HepG2 (cell line): ENCODE data around the gene TMEM121. TPM values are rescaled to one million over a fixed set of nuclear protein-coding genes. Genes with fewer than 3 reads are reported as not detected.

Experiments
- ATF2 ChIP-seq: sonication (generic); formaldehyde crosslinking; IDR thresholded peaks from 2 replicates; pipeline ENCODE4 v1.4.0; 2020; ENCODE audit warnings: missing genetic modification reagents
- CCDC6 ChIP-seq: sonication (generic); formaldehyde crosslinking; IDR thresholded peaks from 2 replicates; pipeline ENCODE4 v1.8.1; 2022; ENCODE audit warnings: mild to moderate bottlenecking, missing genetic modification reagents, moderate library complexity
- FOXP1 ChIP-seq, 2 experiments: fragments of 450-650 bp in 1 of 2; IDR thresholded peaks; 2 replicates each; pipeline ENCODE4 v1.6.1; 2017 to 2018; ENCODE audit warnings: antibody characterized with exemption in 1 of 2
- FUBP1 ChIP-seq: sonication (generic); formaldehyde crosslinking; IDR thresholded peaks from 2 replicates; pipeline ENCODE4 v1.5.1; 2020; ENCODE audit warnings: missing genetic modification reagents, mild to moderate bottlenecking, borderline replicate concordance
- HCFC1 ChIP-seq: fragments of 150-350 bp; IDR thresholded peaks from 2 replicates; pipeline ENCODE4 v1.6.1; 2014; ENCODE audit warnings: low read depth, low read length
- KDM2A ChIP-seq: sonication (generic); formaldehyde crosslinking; IDR thresholded peaks from 2 replicates; pipeline ENCODE4 v1.4.0; 2020; ENCODE audit warnings: low read depth, missing genetic modification reagents, borderline replicate concordance
- MAFF ChIP-seq: IDR thresholded peaks from 2 replicates; pipeline ENCODE4 v1.6.1; 2011; ENCODE audit warnings: low read depth, low read length, improper control_type of control experiment
- MTF1 ChIP-seq: sonication (generic); formaldehyde crosslinking; IDR thresholded peaks from 2 replicates; pipeline ENCODE4 v1.5.0; 2020; ENCODE audit warnings: missing genetic modification reagents
- PHF21A ChIP-seq: sonication (generic); formaldehyde crosslinking; IDR thresholded peaks from 2 replicates; pipeline ENCODE4 v1.5.0; 2020; ENCODE audit warnings: mild to moderate bottlenecking, missing genetic modification reagents
- SKIL ChIP-seq: sonication (generic); formaldehyde crosslinking; IDR thresholded peaks from 2 replicates; pipeline ENCODE4 v1.8.0; 2022; ENCODE audit warnings: missing genetic modification reagents, mild to moderate bottlenecking, moderate library complexity, borderline replicate concordance
- SNAI1 ChIP-seq: sonication (generic); formaldehyde crosslinking; IDR thresholded peaks from 2 replicates; pipeline ENCODE4 v1.5.0; 2020; ENCODE audit warnings: mild to moderate bottlenecking, missing genetic modification reagents, borderline replicate concordance
- TBP ChIP-seq: sonication (generic); formaldehyde crosslinking; IDR thresholded peaks from 2 replicates; pipeline ENCODE4 v1.5.0; 2020; ENCODE audit warnings: missing genetic modification reagents
- ZBTB14 ChIP-seq: sonication (generic); formaldehyde crosslinking; IDR thresholded peaks from 2 replicates; pipeline ENCODE4 v1.4.0; 2020; ENCODE audit warnings: missing genetic modification reagents
- ZBTB44 ChIP-seq: sonication (generic); formaldehyde crosslinking; IDR thresholded peaks from 2 replicates; pipeline ENCODE4 v1.4.0; 2020; ENCODE audit warnings: missing genetic modification reagents
- ZBTB7A ChIP-seq: sonication (generic); formaldehyde crosslinking; IDR thresholded peaks from 2 replicates; pipeline ENCODE4 v1.8.0; 2022; ENCODE audit warnings: mild to moderate bottlenecking, missing genetic modification reagents
- ZBTB8A ChIP-seq: sonication (generic); formaldehyde crosslinking; IDR thresholded peaks from 2 replicates; pipeline ENCODE4 v1.4.0; 2020; ENCODE audit warnings: mild to moderate bottlenecking, low read depth, missing genetic modification reagents, borderline replicate concordance
- ZFP62 ChIP-seq: sonication (generic); formaldehyde crosslinking; IDR thresholded peaks from 2 replicates; pipeline ENCODE4 v1.4.0; 2020; ENCODE audit warnings: missing genetic modification reagents
- ZNF160 ChIP-seq: sonication (generic); formaldehyde crosslinking; IDR thresholded peaks from 2 replicates; pipeline ENCODE4 v1.8.0; 2022; ENCODE audit warnings: mild to moderate bottlenecking, inconsistent platforms, missing genetic modification reagents
- ZNF30 ChIP-seq: sonication (generic); formaldehyde crosslinking; IDR thresholded peaks from 2 replicates; pipeline ENCODE4 v1.5.0; 2020; ENCODE audit warnings: mild to moderate bottlenecking, missing genetic modification reagents
- ZNF83 ChIP-seq: sonication (generic); formaldehyde crosslinking; IDR thresholded peaks from 2 replicates; pipeline ENCODE4 v1.4.0; 2020; ENCODE audit warnings: missing genetic modification reagents, mild to moderate bottlenecking, borderline replicate concordance
- ZSCAN21 ChIP-seq: sonication (generic); formaldehyde crosslinking; IDR thresholded peaks from 2 replicates; pipeline ENCODE4 v1.8.0; 2022; ENCODE audit warnings: mild to moderate bottlenecking, missing genetic modification reagents, moderate library complexity, borderline replicate concordance
- polyA plus RNA-seq, 8 experiments: library from polyadenylated mRNA; depleted of rRNA in 3 of 8; stranded (reverse) in 7 of 8; unstranded in 1 of 8; fragments of >200 nt; fragmentation: Illumina TruSeq in 4 of 8; extraction: Trizol in 4 of 8; gene quantifications; 2 replicates each; pipeline versions ENCODE4 v1.2.1 to v1.2.3, GENCODE V29; 2011 to 2016; ENCODE audit warnings: low read depth in 4 of 8, missing spikeins in 1 of 8, mixed read lengths in 1 of 8; ENCODE audit not compliant: insufficient read depth in 1 of 8
- total RNA-seq, 5 experiments: library from RNA; depleted of rRNA; stranded (reverse); fragments of >200 nt; fragmentation: Illumina TruSeq; extraction: Trizol; gene quantifications; 2 replicates each; pipeline ENCODE4 v1.2.3, GENCODE V29; 2016; ENCODE audit warnings: low read depth in 1 of 5

The TMEM121 gene
- total and polyA plus RNA-seq, 2 of the 13 experiments (the other 11 are each of a cell fraction or from before 2014, with no cell fraction given) = 6.6 to 19.0 TPM

GRCh38 chr14:105527826-105528585 is 1.6 kb downstream of the TMEM121 start (continued):
- no peak for TF ChIP-seq ZFP62
- TF ChIP-seq CCDC6 = no peak
- peak; percentile 26; the same call in 1 of the 2 replicates for TF ChIP-seq ATF2
- TF ChIP-seq HCFC1 = no peak
- TF ChIP-seq ZSCAN21 (CRISPR knock-in tag) = peak; percentile 78
- TF ChIP-seq ZBTB7A (CRISPR knock-in tag) = no peak; the same call in 1 of the 2 replicates
- peak; percentile 30; the same call in 1 of the 2 replicates for TF ChIP-seq PHF21A (CRISPR knock-in tag)
- TF ChIP-seq ZNF83 = no peak
- TF ChIP-seq ZBTB8A (CRISPR knock-in tag) = no peak
- no peak for TF ChIP-seq MTF1
- TF ChIP-seq SKIL = no peak
- no peak for TF ChIP-seq ZNF30
- TF ChIP-seq ZNF160 (CRISPR knock-in tag) = no peak
- TF ChIP-seq SNAI1 (CRISPR knock-in tag) = no peak
- peak; percentile 85 for TF ChIP-seq ZBTB14
- no peak for TF ChIP-seq MAFF
- no peak for TF ChIP-seq TBP
- TF ChIP-seq FUBP1 (CRISPR knock-in tag) = no peak
- peak; percentile 84 for TF ChIP-seq KDM2A
- TF ChIP-seq FOXP1 (IDR thresholded peaks at IDR 0.05) = no peak
- TF ChIP-seq FOXP1 (CRISPR knock-in tag; IDR thresholded peaks at IDR 0.05) = no peak
- TF ChIP-seq ZBTB44 = no peak
